Stomach (tissue), 4 donors: ENCODE measurements around the gene TEDC2.

Experiments
- CTCF ChIP-seq, 7 experiments: fragments of 450-650 bp in 4 of 7; fragments of 200-600 bp in 3 of 7; sonication (generic) in 3 of 7; IDR thresholded peaks; one replicate each; pipeline ENCODE4 v1.5.1; 2016 to 2019; ENCODE audit warnings: antibody characterized with exemption in 7 of 7, control low read depth in 2 of 7, mild to moderate bottlenecking in 1 of 7
- EP300 ChIP-seq: sonication (generic); formaldehyde crosslinking; IDR thresholded peaks from one replicate; pipeline ENCODE4 v1.6.1; 2017; ENCODE audit warnings: antibody characterized with exemption
- POLR2A ChIP-seq, 4 donors: fragments of 450-650 bp; IDR thresholded peaks; one replicate each; pipeline ENCODE4 v1.6.1; 2016; ENCODE audit warnings: antibody characterized with exemption in 4 of 4, control low read depth in 2 of 4, mild to moderate bottlenecking in 1 of 4, moderate library complexity in 1 of 4
- POLR2AphosphoS5 ChIP-seq, 3 donors: sonication (generic); formaldehyde crosslinking; IDR thresholded peaks; one replicate each; pipeline ENCODE4 v1.6.1; 2016; ENCODE audit warnings: antibody characterized with exemption in 3 of 3

GRCh38 chr16:2513405-2514332 is 53.8 kb downstream of the TEDC2 start, which contains the start of gene ATP6V0C:
- TF ChIP-seq POLR2A (IDR thresholded peaks at IDR 0.05) (peak in 1 of 4 donors; percentile 70), POLR2AphosphoS5 (IDR thresholded peaks at IDR 0.05) (peak; percentile 83 to 90 (median 87)), CTCF (IDR thresholded peaks at IDR 0.05) (no peak), EP300 (no peak)
